GM18951 (cell line): ENCODE results near the gene ENO3.

Experiments used
- POLR2A ChIP-seq: IDR thresholded peaks from 4 replicates; pipeline ENCODE4 v1.6.1; 2011; ENCODE audit warnings: mild to moderate bottlenecking; ENCODE audit not compliant: insufficient read length, insufficient read depth; ENCODE audit errors: extremely low read depth
- in situ Hi-C: fragments of 300-500 bp; cut with MboI; formaldehyde crosslinking; loops from one replicate; pipeline ENCODE4 v1.12.0; 2022; ENCODE audit warnings: low sequenced_read_pairs, mixed read lengths, inconsistent platforms; ENCODE audit not compliant: unreplicated experiment

Gene ENO3

DNA sequence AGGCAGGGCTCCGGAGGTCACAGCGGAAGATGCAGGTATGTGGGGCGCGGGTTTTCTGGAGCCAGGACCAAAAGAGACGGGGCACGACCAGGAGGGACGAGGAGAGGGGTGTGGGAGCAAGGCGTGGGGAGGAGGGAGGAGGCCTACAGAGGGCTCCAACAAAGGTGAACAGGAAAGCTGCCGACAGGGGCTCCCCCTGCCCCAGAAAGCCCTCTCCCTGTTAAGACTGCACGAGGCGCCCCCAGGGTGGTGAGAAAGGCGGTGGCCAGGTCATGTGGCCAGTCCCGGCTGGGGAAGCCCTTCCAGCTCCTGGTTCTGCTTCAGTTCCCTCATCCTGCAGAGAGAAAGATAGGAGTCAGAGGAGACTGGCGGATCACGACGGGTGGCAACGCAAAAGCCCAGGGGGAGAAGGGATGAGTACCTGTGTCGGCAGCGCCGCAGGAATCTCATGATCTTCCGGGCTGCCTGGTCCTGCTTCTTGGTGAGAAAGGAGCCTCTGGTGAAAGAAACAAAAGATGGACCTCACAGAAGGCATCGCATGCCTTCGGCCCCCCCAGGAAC is 17.6 kb downstream of the ENO3 start:
- in situ Hi-C loops, result no loop called here
- TF ChIP-seq POLR2A, result no peak

DNA sequence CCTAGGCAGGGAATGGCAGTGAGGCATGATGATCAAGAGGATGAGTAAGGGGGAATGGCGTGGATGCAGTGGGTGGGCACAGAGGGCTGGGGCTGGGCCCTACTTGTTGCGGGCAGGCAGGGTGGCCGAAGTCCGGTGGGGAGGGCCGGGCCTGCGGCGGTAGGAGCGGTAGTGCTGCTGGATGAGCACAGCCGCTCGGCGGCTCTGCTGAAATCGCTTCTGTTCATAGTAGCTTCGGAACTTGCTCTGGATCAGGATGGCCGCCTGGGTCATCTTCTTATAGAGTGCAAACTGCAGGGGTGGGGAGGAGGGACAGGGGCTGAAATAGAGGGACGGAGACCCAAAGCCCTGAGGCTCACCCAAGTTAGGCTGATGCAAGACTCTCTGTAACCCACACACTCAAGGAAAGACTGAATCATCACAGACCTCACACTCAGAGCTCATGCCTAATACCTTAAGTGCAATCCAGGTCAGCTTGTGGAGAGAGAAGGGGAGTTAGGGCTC is 18.2 kb downstream of the ENO3 start:
- in situ Hi-C loops, result no loop called here
- TF ChIP-seq POLR2A, result no peak

DNA sequence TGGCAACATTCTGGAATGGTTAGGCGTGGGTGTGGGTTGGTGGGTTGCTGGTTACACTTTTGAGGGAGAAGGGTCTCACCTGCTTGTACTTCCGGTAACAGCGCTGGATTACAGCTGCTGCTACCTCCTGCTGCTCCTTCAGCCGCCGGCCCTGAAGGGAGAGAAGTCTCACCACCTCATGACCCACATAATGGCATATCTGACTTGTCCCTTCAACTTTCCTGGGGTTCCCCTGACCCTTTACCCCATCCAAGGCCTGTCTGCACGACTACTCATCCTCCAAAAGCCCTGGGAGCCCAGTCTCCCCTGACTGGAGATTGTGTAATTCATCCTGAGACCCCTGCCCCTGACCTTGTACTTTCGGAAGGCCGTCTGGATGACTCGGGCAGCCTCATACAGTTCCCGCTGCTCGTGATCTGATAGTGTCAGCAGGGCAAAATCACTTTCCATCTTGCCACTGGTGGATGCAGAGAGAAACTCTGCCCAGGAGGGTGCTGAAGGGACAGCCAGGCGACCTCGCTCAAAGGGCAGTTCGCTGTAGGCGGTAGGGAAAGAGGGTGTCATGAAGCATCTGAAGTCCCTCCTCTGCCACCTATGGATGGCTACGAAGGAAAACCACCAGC is 18.7 kb downstream of the ENO3 start:
- in situ Hi-C loops, result no loop called here
- TF ChIP-seq POLR2A, result no peak

- in situ Hi-C loops, result no loop called here
- no peak for TF ChIP-seq POLR2A
Measured at GRCh38 chr17:4970273-4970672, 19.4 kb downstream of the ENO3 start.

GRCh38 chr17:4971826-4972225 is 20.9 kb downstream of the ENO3 start:
- in situ Hi-C loops, result no loop called here
- TF ChIP-seq POLR2A, result no peak

DNA sequence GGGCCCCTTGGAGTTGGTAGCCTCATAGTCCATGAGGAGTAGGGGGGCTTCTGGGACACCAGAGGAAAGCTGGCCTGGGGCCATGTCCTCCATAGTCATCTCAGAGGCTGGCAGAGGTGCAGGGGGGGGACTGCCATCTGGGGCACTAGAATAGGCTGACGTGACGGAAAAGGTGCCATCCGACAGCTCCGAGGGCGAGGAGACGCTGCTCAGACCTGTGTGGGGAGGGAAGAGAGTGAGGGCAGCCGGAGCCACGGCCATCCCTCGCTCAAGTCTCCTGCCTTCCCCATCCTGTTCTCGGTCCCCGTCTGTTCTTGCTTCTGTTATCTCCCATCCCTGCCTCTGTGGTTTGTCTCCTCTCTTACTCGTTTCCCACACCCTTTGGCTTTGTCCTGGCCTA is 21.4 kb downstream of the ENO3 start:
- TF ChIP-seq POLR2A, result no peak
- in situ Hi-C loops, result no loop called here

DNA sequence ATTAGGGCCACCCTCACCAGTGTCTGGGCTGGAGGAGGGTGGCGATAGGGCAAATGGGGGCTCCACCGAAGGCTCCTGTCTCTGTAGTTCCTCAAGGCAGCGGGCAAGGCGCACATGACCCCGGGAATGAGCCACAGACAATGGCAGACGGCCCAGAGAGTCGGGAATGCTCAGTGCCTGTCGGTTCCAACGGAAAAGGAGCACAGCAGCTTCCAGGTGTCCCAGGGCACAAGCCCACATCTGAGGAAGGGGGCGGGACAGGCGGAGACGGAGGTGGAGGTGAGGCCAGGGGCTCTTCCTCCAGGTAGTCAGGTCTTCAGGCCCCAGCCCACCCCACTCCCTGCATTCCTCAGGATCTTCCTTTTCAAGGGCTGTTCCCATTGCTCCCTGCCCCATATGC is 21.8 kb downstream of the ENO3 start:
- in situ Hi-C loops, result no loop called here
- TF ChIP-seq POLR2A, result no peak

DNA sequence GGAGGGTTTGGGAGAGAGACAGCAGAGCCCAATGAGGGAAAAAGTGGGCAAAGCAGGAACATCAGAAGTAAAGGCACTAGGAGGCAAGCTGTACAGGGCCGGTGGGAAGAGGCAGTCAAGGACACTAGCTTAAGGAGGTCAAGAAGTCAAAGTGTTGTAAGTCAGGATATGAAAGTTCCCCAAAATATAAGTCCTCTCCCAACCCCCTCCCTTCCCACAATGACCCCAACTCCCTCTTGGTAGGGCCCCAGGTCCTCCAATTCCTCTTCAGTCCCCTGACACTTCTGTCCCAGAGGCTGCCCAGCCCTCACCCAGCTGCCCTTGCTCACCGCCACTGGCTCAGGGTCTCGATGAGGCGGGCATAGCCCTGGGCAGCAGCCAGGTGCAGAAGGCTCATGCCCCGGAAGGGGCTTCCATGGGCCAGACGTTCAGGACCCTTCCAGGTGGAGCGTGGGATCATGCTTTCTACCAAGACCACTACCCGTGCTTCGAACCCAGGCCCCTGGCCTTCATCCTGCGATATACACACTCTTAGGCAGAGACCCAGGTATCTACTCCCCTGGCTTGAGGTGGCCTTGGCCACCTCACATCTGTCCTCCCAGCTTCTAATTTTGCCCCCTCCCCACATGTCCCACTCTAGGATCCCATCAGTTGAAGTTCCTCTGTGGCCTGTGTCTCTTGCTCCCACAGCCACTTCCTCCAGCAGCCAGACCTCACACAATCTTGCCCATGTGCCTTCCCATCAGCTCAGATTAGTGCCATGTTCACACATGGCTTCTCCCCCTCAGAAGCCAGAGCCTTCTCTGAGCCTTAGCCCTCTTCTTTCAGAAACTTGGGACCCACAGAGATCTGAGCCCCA is 22.6 kb downstream of the ENO3 start:
- in situ Hi-C loops, result no loop called here
- TF ChIP-seq POLR2A, result no peak

DNA sequence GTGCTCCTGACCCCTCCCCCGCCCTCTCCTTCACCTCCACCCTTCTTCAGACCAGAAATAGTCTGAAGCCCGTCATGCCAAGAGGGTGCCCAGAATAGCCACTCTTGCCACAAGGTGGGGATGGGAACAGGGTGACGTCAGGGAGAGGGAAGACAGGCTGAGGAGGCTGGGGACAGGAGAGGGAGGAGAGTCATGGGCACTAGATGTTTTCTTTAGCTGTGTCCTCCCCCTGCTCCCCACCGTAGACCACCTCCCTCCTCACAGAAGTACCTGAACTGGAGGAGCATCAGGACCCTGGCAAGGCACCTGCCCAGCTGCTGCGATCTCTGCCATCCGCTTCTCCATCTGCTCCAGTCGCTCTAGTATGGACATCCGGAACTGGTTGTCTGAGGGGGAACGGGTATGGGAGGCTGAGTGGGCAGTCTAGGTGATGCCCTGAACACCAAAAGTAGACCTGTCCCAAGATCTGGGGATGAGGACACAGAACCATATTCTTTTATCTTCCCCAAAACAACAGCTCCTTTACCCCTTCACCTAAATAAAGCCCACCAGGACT is 23.3 kb downstream of the ENO3 start:
- no peak for TF ChIP-seq POLR2A
- in situ Hi-C loops, result no loop called here

DNA sequence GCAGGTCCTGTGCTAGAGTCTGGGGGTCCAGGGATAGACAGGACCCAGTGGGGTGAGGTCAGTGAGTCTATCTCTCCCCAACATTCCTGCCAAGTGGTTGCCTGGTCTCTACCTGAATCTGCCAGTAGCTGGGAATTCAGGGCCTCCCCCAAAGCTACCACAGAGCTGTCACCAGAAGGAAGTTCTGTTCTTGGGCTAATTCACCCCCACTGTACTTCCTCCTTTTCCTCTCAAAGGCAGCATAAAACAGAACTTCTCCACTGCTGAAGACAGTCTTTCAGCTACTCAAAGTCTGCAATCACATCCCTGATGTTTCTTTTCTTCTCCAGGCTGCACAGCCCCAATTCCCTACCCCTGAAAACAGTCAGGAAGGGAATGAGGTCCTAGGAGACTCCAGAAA is 27.8 kb downstream of the ENO3 start:
- in situ Hi-C loops, result no loop called here
- no peak for TF ChIP-seq POLR2A

GRCh38 chr17:4980644-4981216 is 29.8 kb downstream of the ENO3 start:
- in situ Hi-C loops, result no loop called here
- no peak for TF ChIP-seq POLR2A

DNA sequence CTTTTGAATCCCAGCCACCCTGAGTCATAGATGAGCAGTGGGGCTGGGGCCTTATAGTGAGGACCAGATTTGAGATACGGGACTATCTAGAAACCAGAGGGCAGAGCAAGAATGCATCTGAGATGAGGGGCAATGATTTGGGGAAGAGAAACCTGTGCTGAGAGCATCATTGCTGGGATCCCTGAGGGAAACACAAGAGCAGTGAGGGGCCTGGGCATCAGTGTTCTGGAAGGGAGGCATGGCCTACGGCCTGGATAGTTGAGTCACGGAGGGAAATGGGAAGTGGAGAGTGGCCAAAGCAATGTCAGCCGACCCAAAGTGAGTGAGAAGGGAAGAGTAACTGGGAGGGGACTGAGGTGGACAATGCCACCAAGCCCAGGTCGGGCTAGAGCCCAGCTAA is 31.4 kb downstream of the ENO3 start:
- in situ Hi-C loops, result no loop called here
- TF ChIP-seq POLR2A, result no peak

- in situ Hi-C loops, result no loop called here
- TF ChIP-seq POLR2A, result no peak
Measured at GRCh38 chr17:4986403-4986802, 35.5 kb downstream of the ENO3 start.
